Ishikawa (cell line): ENCODE results near the gene MXD3.

ENCODE experiments used
- CEBPB ChIP-seq: IDR thresholded peaks from 2 replicates; pipeline ENCODE4 v1.6.1; 2012
- CREB1 ChIP-seq: IDR thresholded peaks from 2 replicates; pipeline ENCODE4 v1.6.1; 2012; ENCODE audit warnings: low read depth
- EGR1 ChIP-seq: IDR thresholded peaks from 2 replicates; pipeline ENCODE4 v1.6.1; 2012
- EP300 ChIP-seq: IDR thresholded peaks from 2 replicates; pipeline ENCODE4 v1.6.1; 2012; ENCODE audit warnings: borderline replicate concordance
- FOXM1 ChIP-seq: IDR thresholded peaks from 2 replicates; pipeline ENCODE4 v1.6.1; 2012; ENCODE audit warnings: low read depth, borderline replicate concordance
- MAX ChIP-seq: IDR thresholded peaks from 2 replicates; pipeline ENCODE4 v1.6.1; 2012
- NFIC ChIP-seq: IDR thresholded peaks from 2 replicates; pipeline ENCODE4 v1.6.1; 2012
- RAD21 ChIP-seq: IDR thresholded peaks from 2 replicates; pipeline ENCODE4 v1.6.1; 2012; ENCODE audit warnings: low read depth
- REST ChIP-seq: IDR thresholded peaks from 2 replicates; pipeline ENCODE4 v1.6.1; 2012; ENCODE audit warnings: low read depth, mild to moderate bottlenecking
- TAF1 ChIP-seq: IDR thresholded peaks from 2 replicates; pipeline ENCODE4 v1.6.1; 2012; ENCODE audit warnings: low read depth, mild to moderate bottlenecking
- TCF12 ChIP-seq: IDR thresholded peaks from 2 replicates; pipeline ENCODE4 v1.6.1; 2012; ENCODE audit warnings: low read depth
- TEAD4 ChIP-seq: IDR thresholded peaks from 2 replicates; pipeline ENCODE4 v1.6.1; 2012
- USF1 ChIP-seq: IDR thresholded peaks from 2 replicates; pipeline ENCODE4 v1.6.1; 2012
- YY1 ChIP-seq: IDR thresholded peaks from 2 replicates; pipeline ENCODE4 v1.6.1; 2012; ENCODE audit warnings: low read depth
- ZBTB7A ChIP-seq: IDR thresholded peaks from 2 replicates; pipeline ENCODE4 v1.6.1; 2012; ENCODE audit warnings: low read depth

Gene MXD3

GRCh38 chr5:177309351-177310191 lies 2.1 kb downstream of the MXD3 start:
- TF ChIP-seq MAX (0 out of 2 replicates have a peak, but pooled peaks have one; percentile 26), TEAD4 (no peak), YY1 (0 out of 2 replicates have a peak, but pooled peaks have one; percentile 13), RAD21 (peak; percentile 64), TCF12 (no peak), EP300 (no peak)

GRCh38 chr5:177308740-177309139 lies 3.0 kb downstream of the MXD3 start:
- no peak for TF ChIP-seq TEAD4
- no peak for TF ChIP-seq NFIC

- TF ChIP-seq TCF12 (no peak), ZBTB7A (no peak), CEBPB (no peak), REST (no peak), TEAD4 (no peak), EP300 (no peak), USF1 (no peak), CREB1 (no peak), RAD21 (no peak), NFIC (no peak)
Observed at GRCh38 chr5:177307544-177308363, 3.9 kb downstream of the MXD3 start.

- TF ChIP-seq RAD21 (no peak), REST (no peak), CEBPB (no peak), TEAD4 (no peak), TAF1 (no peak), ZBTB7A (no peak), YY1 (no peak), EP300 (no peak), EGR1 (no peak), NFIC (no peak), FOXM1 (no peak), CREB1 (no peak), MAX (no peak), TCF12 (no peak), USF1 (no peak)
Observed at GRCh38 chr5:177306674-177307543, 4.8 kb downstream of the MXD3 start.

GRCh38 chr5:177304392-177305119 lies 7.1 kb downstream of the MXD3 start:
- TF ChIP-seq NFIC (no peak), CEBPB (no peak), YY1 (no peak), TCF12 (no peak), TAF1 (no peak), TEAD4 (no peak), FOXM1 (no peak), EP300 (no peak), USF1 (no peak), RAD21 (no peak), EGR1 (no peak), CREB1 (no peak), ZBTB7A (no peak), REST (no peak), MAX (no peak)
